Ramos (cell line): ENCODE measurements around the gene CYP3A4.
"Not testable (repeated sequence)": the region's sequence is repeated elsewhere in the genome, so short reads cannot be mapped to it uniquely, and the experiment has no call there.

ENCODE experiments used
- in situ Hi-C: fragments of 300-500 bp; cut with MboI; formaldehyde crosslinking; loops from one replicate; pipeline ENCODE4 v1.14.3; 2022; ENCODE audit warnings: low sequenced_read_pairs; ENCODE audit not compliant: unreplicated experiment

Gene CYP3A4

DNA sequence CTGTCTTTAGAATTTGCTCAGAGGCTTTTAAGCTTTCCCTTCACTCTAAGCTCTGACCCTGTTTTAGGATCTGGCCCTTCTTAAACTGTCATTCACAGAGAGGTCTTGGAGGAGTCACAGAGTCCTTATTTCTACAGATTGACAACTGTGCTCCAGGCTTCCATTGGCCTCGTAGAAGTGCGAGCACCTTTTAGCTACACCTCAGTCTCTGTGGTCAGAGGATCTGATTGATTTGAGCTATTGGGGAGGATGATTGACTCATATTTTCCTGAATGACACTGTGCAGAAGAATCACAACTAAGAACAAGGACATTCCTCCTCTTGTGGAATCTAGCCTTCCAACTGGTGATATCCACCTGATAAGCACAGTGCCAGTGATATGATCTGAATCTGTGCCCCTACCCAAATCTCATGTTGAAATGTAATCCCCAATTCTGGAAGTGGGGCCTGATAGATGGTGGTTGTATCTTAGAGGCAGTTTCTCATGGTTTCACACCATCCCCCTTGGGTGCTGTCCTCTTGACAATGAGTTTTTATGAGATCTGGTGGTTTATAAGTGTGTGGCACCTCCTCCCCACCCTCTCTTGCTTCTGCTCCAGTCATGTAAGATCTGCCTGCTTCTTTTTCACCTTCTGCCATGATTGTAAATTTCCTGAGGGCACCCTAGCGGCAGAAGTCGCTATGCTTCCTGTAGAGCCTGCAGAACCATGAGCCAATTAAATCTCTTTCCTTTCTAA is 52.2 kb downstream of the CYP3A4 start:
- in situ Hi-C loops: no loop called here

DNA sequence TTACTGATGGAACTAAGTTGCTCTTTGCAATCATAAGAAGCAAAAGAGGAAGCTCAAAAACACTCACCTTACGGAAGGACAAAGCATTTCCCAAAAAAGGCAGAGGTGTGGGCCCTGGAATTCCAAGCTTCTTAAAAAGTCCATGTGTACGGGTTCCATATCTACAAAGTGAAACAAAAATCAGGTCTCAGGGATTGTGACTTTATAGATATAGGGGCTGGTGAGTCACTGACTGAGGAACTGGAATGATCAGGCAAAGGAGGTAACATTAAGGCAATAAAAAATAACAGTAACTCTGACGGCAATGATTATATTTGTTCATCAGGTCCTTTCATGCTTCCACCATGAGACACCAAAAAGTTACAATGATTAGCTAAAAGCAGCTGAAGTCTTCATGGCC is 53.0 kb downstream of the CYP3A4 start:
- in situ Hi-C loops: no loop called here

DNA sequence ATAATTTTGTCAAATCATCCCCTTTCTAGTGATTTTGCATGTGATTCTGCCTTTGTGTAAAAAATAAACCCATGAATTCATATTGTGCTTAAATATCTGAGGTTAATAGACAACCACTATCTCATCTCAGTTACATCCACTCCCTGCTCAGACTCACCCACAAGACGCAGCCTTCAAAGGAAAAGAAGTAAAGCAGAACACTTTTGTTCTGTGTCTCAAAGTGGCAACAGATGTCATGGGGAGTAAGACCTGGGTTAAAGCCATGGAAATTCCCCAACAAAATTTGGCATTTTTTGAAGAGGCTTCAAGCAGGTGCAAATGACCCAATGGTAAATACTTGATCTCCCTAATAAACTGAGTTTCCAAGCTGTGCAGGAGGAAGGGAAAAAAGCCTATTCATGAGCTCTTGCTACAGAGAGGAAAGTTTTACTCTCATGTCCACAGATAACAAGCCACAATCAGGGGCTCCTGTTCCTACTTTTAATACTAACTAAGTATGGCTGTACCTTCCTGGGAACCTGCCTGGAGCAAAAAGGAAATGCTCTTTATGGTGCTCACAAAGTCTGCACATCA is 53.7 kb downstream of the CYP3A4 start:
- in situ Hi-C loops: no loop called here

DNA sequence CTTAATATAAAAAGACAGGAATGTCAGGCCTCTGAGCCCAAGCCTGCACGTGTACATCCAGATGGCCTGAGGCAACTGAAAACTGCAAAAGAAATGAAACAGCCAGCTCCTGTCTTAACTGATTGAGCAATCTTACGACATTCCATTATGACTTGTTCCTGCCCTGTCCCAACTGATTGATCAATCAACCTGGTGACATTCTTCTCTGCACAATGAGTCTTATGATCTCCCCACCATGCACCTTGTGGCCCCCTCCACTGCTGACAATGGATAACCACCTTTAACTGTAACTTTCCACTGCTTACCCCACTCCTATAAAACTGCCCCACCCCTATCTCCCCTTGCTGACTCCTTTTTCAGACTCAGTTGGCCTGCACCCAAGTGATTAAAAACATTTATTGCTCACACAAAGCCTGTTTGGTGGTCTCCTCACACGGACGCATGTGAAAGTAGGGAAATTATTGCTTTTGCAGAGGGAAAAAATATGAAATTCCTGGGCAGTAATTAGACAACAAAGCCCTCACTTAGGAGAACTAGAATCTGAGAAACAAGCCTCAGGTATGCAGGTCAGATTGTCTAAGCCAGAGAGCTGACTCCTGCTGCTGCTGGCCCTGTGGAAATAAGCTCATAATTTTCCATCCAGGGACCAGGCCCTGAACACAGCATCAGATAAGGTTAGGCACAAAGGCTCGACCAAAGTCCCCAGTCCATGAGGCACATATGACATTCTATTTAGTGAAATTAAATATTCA is 54.3 kb downstream of the CYP3A4 start:
- in situ Hi-C loops: no loop called here

DNA sequence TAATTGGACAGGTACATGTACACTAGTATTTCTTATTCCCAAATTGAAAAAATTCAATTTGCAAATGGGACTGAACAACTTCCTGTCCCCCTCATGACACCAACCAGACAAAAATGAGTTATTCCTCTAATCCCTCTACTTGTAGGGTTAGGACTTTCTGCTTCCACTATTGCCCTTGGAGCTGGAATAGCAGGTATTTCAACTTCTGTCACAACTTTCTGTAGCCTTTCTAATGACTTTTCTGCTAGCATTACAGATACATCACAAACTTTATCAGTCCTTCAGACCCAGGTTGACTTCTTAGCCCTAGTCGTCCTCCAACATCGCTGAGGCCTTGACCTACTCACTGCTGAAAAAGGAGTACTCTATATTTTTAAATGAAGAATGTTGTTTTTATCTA is 55.4 kb downstream of the CYP3A4 start:
- in situ Hi-C loops: no loop called here

DNA sequence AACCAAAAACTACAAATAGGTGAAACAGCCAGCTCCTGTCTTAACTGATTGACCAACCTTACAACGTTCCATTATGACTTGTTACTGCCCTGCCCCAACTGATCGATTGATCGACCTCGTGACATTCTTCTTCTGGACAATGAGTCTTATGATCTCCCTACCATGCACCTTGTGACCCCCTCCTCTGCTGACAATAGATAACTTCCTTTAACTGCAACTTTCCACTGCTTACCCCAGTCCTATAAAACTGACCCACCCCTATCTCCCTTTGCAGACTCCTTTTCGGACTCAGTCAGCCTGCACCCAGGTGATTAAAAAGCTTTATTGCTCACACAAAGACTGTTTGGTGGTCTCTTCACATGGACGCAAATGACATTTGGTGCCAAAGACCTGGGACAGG is 60.8 kb downstream of the CYP3A4 start:
- in situ Hi-C loops: not testable (repeated sequence)

DNA sequence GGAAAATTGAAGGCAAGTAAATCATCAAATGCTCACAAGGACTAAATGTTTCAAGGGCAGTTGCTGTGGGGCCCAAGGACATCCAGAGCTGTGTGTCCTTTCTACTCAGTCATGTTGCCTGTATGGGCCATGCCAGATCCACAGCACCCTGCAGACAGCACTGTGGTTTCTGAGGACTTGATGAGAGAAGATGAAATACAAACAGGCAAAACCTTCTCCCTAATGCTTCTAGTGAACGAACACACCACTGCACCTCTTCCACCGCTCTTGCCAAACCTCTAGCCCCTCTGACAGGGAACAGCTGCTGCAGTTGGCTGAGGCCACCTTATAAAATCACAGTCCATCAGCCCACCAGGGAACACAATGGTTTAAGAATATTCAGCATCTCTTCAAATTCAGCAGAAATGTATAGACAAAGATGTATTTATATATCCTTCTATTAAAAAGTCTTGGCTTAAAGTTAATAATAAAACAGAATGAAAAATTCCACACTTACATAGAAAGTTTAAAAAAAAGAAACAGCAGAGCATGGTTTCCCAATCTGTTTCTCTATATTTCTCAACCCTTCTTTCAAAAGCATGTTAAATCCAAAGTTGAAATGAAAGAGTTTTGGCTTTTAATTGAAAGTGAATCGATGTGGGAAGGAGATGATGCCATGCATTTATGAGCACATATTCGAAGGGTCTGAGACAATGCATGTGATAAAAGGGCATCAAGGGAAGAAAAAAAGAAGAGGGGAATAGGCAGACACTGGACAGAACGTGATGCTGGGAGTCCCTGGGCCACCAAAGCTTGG is 63.0 kb downstream of the CYP3A4 start:
- in situ Hi-C loops: no loop called here

DNA sequence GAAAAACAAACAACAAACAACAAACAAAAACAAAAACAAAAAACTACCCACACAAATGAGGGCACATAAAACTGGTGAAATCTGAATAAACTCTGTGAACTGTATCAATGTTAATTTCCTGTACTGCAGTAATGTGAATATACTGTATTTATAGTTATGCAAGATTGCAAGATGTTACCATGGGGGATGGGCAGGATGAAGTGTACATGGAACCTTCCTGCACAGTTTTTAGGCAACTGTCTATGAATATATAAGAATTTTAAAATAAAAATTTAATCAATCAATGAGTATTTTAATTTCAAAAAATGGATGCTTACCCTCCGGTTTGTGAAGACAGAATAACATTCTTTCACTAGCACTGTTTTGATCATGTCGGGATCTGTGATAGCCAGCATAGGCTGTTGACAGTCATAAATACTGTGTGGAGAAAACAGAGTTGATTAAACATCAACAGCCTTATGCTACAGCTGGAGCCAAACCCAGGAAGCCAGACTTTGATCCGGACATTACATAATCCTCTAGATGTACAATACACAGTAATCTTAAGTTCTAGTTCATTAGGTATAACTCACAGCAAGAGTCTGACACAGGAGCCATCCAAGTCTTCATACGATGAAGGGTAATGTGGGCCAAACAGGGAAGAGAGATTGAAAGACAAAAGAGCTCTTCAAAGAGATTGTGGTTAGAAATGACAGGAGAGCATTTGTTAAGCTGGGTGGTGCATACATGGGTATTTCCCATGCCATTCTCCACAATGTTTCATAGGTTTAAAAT is 63.8 kb downstream of the CYP3A4 start:
- in situ Hi-C loops: no loop called here

DNA sequence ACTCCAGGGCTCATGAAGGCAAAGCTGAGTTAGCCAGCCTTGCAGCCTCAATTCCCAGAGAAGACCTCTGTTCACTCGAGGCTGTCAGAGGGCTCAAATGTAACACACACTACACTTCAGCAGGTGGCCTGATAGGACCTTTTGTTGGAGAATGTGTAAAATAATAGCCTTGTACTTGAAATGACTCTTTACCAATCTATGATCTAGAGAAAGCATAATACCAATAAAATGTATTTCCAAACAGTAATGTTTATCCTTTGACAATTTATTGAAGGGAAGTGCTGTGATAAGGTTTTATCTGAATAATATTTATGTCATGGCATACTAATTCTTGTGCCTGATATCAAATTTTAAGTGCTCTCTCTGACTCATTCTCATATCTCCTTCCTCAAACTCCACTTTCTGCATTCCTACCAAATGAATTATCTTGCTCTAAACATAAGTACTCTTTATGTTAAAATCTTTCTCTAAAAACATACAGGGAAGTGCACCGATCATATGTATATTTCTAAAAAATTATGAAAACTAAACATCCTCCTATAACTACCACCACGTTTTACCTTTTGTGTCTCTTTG is 69.9 kb downstream of the CYP3A4 start:
- in situ Hi-C loops: no loop called here

DNA sequence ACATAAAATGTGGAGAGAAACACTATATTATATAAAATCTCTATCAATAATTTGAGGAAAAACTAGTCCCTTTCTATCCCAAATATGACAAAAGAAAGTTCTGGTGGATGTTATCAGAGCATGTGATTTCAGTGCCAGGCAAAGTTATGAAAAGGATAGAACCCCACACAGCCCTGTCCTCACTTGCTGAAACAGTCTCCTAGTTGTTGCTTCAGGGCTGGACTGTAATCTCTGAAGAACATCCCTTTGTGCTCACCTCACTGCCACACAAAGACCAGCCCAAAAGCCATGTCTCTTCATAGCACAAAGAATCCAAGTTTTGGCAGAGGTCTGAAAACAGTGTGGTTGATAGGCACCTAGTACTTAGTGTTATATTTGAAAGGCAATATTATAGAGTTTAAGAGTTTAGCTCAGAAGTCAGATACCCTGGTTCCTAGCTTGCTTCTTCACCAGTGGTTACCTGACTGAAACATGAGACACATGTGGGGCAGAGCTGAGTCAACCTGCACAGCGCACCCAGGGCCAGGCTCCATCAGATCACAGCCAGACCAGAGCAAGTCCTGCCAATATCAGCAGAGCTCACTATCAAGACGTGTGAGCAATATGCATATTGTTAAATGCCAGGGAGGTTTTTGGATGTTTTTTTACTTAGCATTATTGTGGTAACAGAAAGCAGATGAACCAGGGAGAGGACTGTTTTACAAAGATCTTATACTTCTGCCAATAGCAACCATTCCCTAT is 74.0 kb downstream of the CYP3A4 start:
- in situ Hi-C loops: no loop called here

DNA sequence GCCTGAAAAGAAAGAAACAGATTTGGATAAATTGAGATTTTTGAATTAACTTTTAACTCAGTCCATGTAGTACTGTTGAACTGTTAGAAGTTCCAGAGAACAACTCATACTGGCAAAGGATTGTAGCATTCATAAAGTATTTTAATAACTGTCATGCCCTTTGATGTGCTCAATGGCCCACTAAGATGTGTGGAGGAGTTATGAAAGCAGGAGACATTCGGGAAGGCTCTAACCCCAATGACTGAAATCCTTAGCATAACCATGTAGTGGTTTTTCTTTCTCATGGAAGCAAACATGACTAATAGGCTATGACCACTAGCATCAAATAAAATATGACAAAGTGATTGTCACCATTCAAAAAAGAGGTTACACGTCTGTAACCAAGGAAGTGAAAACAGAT is 74.7 kb downstream of the CYP3A4 start:
- in situ Hi-C loops: no loop called here

DNA sequence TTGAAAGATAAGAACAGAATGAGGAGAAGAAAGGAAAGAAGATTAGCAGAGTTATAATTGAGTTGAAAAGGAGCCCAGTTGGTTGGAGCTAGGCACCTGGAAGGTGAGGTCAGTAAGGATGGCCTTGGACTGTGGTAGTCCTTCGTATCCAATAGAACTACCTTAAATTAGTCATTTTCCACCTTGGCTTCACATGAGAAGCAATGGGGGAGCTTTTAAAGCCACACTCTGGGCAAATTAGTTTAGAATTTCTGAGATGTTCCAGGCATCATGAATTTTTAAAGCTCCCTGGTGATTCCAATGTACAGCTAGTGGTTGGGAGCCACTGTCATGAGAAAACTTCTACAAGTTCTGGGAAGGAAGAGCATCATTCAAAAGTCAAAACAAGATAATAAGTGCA is 76.9 kb downstream of the CYP3A4 start:
- in situ Hi-C loops: no loop called here
